Neuronal stem cell (in vitro differentiated cells): ENCODE data around the gene TCF7.
A peak's percentile ranks its signal among the peaks of the same experiment; 100 is the strongest.

Experiments
- DNase-seq: peaks from one replicate; pipeline ENCODE4 v3.0.0-alpha.2; 2013; ENCODE audit warnings: low spot score
- H2AFZ ChIP-seq: one replicate; pipeline ENCODE4 v1.6.1; 2013; ENCODE audit warnings: mild to moderate bottlenecking, low read length, inconsistent platforms
- H2AK5ac ChIP-seq: 2 replicates; pipeline ENCODE4 v1.6.1; 2013; ENCODE audit warnings: low read depth, mild to moderate bottlenecking, inconsistent platforms, low read length, moderate library complexity, mixed read lengths
- H2BK120ac ChIP-seq: 2 replicates; pipeline ENCODE4 v1.6.1; 2013; ENCODE audit warnings: low read depth, mild to moderate bottlenecking, inconsistent platforms, low read length, moderate library complexity, mixed read lengths
- H2BK12ac ChIP-seq: one replicate; pipeline ENCODE4 v1.6.1; 2013; ENCODE audit warnings: low read length, inconsistent platforms
- H2BK15ac ChIP-seq: 2 replicates; pipeline ENCODE4 v1.6.1; 2013; ENCODE audit warnings: mild to moderate bottlenecking, low read length, inconsistent platforms, mixed read lengths
- H2BK5ac ChIP-seq: one replicate; pipeline ENCODE4 v1.6.1; 2013; ENCODE audit warnings: inconsistent platforms, mild to moderate bottlenecking, low read length, moderate library complexity
- H3K14ac ChIP-seq: one replicate; pipeline ENCODE4 v1.6.1; 2013; ENCODE audit warnings: low read length, inconsistent platforms
- H3K18ac ChIP-seq: 2 replicates; pipeline ENCODE4 v1.6.1; 2013; ENCODE audit warnings: low read length, inconsistent platforms
- H3K23ac ChIP-seq: 2 replicates; pipeline ENCODE4 v1.6.1; 2013; ENCODE audit warnings: low read depth, mild to moderate bottlenecking, mixed read lengths, low read length, inconsistent platforms; ENCODE audit not compliant: poor library complexity
- H3K27ac ChIP-seq: replicated peaks from 3 replicates; pipeline ENCODE4 v1.5.1; 2013; ENCODE audit warnings: low read length, inconsistent platforms
- H3K27me3 ChIP-seq, 3 experiments: 2 replicates each; pipeline ENCODE4 v1.6.1; 2013; ENCODE audit warnings: low read length in 3 of 3, mild to moderate bottlenecking in 2 of 3, inconsistent platforms in 1 of 3, low read depth in 1 of 3, mixed read lengths in 1 of 3, moderate library complexity in 1 of 3; ENCODE audit not compliant: control insufficient read depth in 3 of 3, insufficient read depth in 3 of 3
- H3K36me3 ChIP-seq, 2 donors: replicated peaks in 1 of 2; 2 replicates each; pipeline ENCODE4 v1.6.1; 2013; ENCODE audit warnings: low read length in 2 of 2; ENCODE audit not compliant: control insufficient read depth in 2 of 2, insufficient read depth in 2 of 2
- H3K4ac ChIP-seq: 2 replicates; pipeline ENCODE4 v1.6.1; 2013; ENCODE audit warnings: inconsistent platforms, mild to moderate bottlenecking, low read length, moderate library complexity
- H3K4me1 ChIP-seq, 2 donors: 1 replicate in 1 of 2; 2 replicates in 1 of 2; pipeline ENCODE4 v1.6.1; 2013; ENCODE audit warnings: low read length in 2 of 2, low read depth in 1 of 2; ENCODE audit not compliant: control insufficient read depth in 2 of 2, insufficient read depth in 1 of 2
- H3K4me2 ChIP-seq: one replicate; pipeline ENCODE4 v1.6.1; 2013; ENCODE audit warnings: mild to moderate bottlenecking, low read length, inconsistent platforms; ENCODE audit not compliant: insufficient read depth, poor library complexity, severe bottlenecking
- H3K4me3 ChIP-seq, 2 donors: 2 replicates each; pipeline ENCODE4 v1.5.1; 2013; ENCODE audit warnings: low read length in 2 of 2, mild to moderate bottlenecking in 2 of 2, inconsistent platforms in 1 of 2, moderate library complexity in 1 of 2
- H3K79me1 ChIP-seq: one replicate; pipeline ENCODE4 v1.6.1; 2013; ENCODE audit warnings: low read depth, mild to moderate bottlenecking, inconsistent platforms, low read length, moderate library complexity
- H3K9ac ChIP-seq: one replicate; pipeline ENCODE4 v1.6.1; 2013; ENCODE audit warnings: mild to moderate bottlenecking, low read depth, low read length, inconsistent platforms; ENCODE audit not compliant: poor library complexity
- H3K9me3 ChIP-seq, 2 donors: replicated peaks in 1 of 2; 2 replicates each; pipeline versions ENCODE3 to v1.6.1; 2013; ENCODE audit warnings: low read length in 2 of 2, mild to moderate bottlenecking in 2 of 2, inconsistent platforms in 1 of 2, low read depth in 1 of 2, mixed read lengths in 1 of 2, moderate library complexity in 1 of 2; ENCODE audit not compliant: control insufficient read depth in 2 of 2, insufficient read depth in 1 of 2
- H4K8ac ChIP-seq: one replicate; pipeline ENCODE4 v1.6.1; 2013; ENCODE audit warnings: low read depth, mild to moderate bottlenecking, inconsistent platforms, low read length, moderate library complexity
- H4K91ac ChIP-seq: one replicate; pipeline ENCODE4 v1.6.1; 2013; ENCODE audit warnings: low read length, low read depth, mild to moderate bottlenecking, inconsistent platforms; ENCODE audit not compliant: poor library complexity
- WGBS, 2 donors: extraction: QIAGEN DNeasy Blood & Tissue Kit; methylation state at CpG; one replicate each; pipeline ENCODE4 v1.1.7; 2013; ENCODE audit warnings: missing lambda C conversion rate in 2 of 2, mixed read lengths in 1 of 2; ENCODE audit not compliant: insufficient read length in 2 of 2, insufficient replicate concordance in 1 of 2; ENCODE audit errors: extremely low coverage in 2 of 2; 5-methylcytosine and 5-hydroxymethylcytosine counted together

Gene TCF7

GRCh38 chr5:134086943-134087305 is 27.6 kb upstream of the TCF7 start:
- Histone ChIP-seq H3K4me1 (peaks cover 0 to 8% of the 10 kb centered on the region in 2 donors), H3K4me2 (no peak overlapping the region), H3K27ac (no peak overlapping the region), H3K79me1 (no peaks in the 10 kb centered on the region), H2BK12ac (no peak overlapping the region), H3K18ac (peak overlapping the region; percentile 48), H3K27me3 (peaks cover 0 to 18% (median 0%) of the 10 kb centered on the region in 3 experiments), H3K4me3 (no peak overlapping the region), H2AFZ (no peak overlapping the region), H3K14ac (no peak overlapping the region), H2BK15ac (peak overlapping the region; percentile 49), H4K91ac (no peak overlapping the region), H2BK120ac (no peak overlapping the region), H3K36me3 (no peaks in the 10 kb centered on the region), H4K8ac (no peak overlapping the region), H2AK5ac (no peak overlapping the region), H2BK5ac (no peak overlapping the region), H3K9me3 (peaks cover 0 to under 1% of the 10 kb centered on the region in 2 donors), H3K9ac (no peak overlapping the region), H3K4ac (no peak overlapping the region), H3K23ac (no peak overlapping the region)
- no peak for DNase-seq
- WGBS, 2 donors: no CpG with 5 or more reads among the region's 12 CpGs

- H3K4me1 ChIP-seq: peaks cover 0 to 10% of the 10 kb centered on the region in 2 donors
- no peak for DNase-seq
- peak overlapping the region; percentile 86 for H3K18ac ChIP-seq
Observed at GRCh38 chr5:134088291-134088690, 26.2 kb upstream of the TCF7 start.

GRCh38 chr5:134088994-134089560 is 25.4 kb upstream of the TCF7 start:
- no peak overlapping the region for H3K4me2 ChIP-seq
- no peak for DNase-seq
- H3K23ac ChIP-seq: no peak overlapping the region
- H2BK120ac ChIP-seq: no peak overlapping the region
- H3K9me3 ChIP-seq: no peaks in the 10 kb centered on the region
- no peak overlapping the region for H4K91ac ChIP-seq
- no peak overlapping the region for H3K4ac ChIP-seq
- no peak overlapping the region for H3K4me3 ChIP-seq
- no peak overlapping the region for H4K8ac ChIP-seq
- H2BK12ac ChIP-seq: no peak overlapping the region
- no CpG with 5 or more reads among the region's 5 CpGs for WGBS, 2 donors
- H3K4me1 ChIP-seq: peaks cover 0 to 10% of the 10 kb centered on the region in 2 donors
- H3K27ac ChIP-seq: no peak overlapping the region
- H2BK15ac ChIP-seq: no peak overlapping the region
- no peak overlapping the region for H2AK5ac ChIP-seq
- no peaks in the 10 kb centered on the region for H3K79me1 ChIP-seq
- H2BK5ac ChIP-seq: no peak overlapping the region
- no peak overlapping the region for H3K14ac ChIP-seq
- no peak overlapping the region for H3K9ac ChIP-seq
- peaks cover 0 to 12% (median 0%) of the 10 kb centered on the region in 3 experiments for H3K27me3 ChIP-seq
- no peaks in the 10 kb centered on the region for H3K36me3 ChIP-seq
- H3K18ac ChIP-seq: peak overlapping the region; percentile 57
- peak overlapping the region; percentile 44 for H2AFZ ChIP-seq

More at GRCh38 chr5:134088291-134088690, 26.2 kb upstream of the TCF7 start:
- Histone ChIP-seq H3K23ac (no peak overlapping the region), H2BK120ac (no peak overlapping the region), H3K27ac (no peak overlapping the region), H3K79me1 (no peaks in the 10 kb centered on the region), H4K8ac (no peak overlapping the region), H3K9ac (no peak overlapping the region), H3K4ac (no peak overlapping the region), H4K91ac (no peak overlapping the region), H2AFZ (no peak overlapping the region), H3K14ac (peak overlapping the region; percentile 91), H2BK5ac (no peak overlapping the region), H3K9me3 (no peaks in the 10 kb centered on the region), H3K4me3 (no peak overlapping the region), H2BK12ac (no peak overlapping the region), H2BK15ac (no peak overlapping the region), H3K27me3 (peaks cover 0 to 18% (median 0%) of the 10 kb centered on the region in 3 experiments), H3K36me3 (no peaks in the 10 kb centered on the region), H3K4me2 (no peak overlapping the region), H2AK5ac (peak overlapping the region; percentile 76)

GRCh38 chr5:134090522-134090921 is 24.0 kb upstream of the TCF7 start:
- Histone ChIP-seq H3K18ac (peak overlapping the region; percentile 42), H3K27me3 (peaks cover 0 to 8% (median 0%) of the 10 kb centered on the region in 3 experiments), H3K9me3 (no peaks in the 10 kb centered on the region), H3K4me1 (peaks cover 0 to 10% of the 10 kb centered on the region in 2 donors), H3K9ac (no peak overlapping the region), H2BK120ac (no peak overlapping the region), H4K8ac (no peak overlapping the region), H3K14ac (no peak overlapping the region), H3K79me1 (no peaks in the 10 kb centered on the region), H2BK12ac (no peak overlapping the region), H3K4ac (no peak overlapping the region), H2AK5ac (no peak overlapping the region), H2BK15ac (no peak overlapping the region), H2BK5ac (no peak overlapping the region), H4K91ac (no peak overlapping the region), H3K4me2 (no peak overlapping the region), H3K36me3 (no peaks in the 10 kb centered on the region), H3K4me3 (no peak overlapping the region), H3K27ac (no peak overlapping the region), H2AFZ (no peak overlapping the region), H3K23ac (no peak overlapping the region)
- no peak for DNase-seq
- no CpG with 5 or more reads among the region's 5 CpGs for whole genome bisulfite sequencing, 2 donors
